GM13976 (cell line): Measurements from ENCODE around the gene TERF2IP.

Experiments
- DNase-seq: peaks from one replicate; pipeline ENCODE4 v3.0.0; 2012; ENCODE audit warnings: low spot score
- in situ Hi-C: fragments of 300-500 bp; cut with MboI; formaldehyde crosslinking; loops from one replicate; pipeline ENCODE4 v1.12.0; 2022; ENCODE audit warnings: low sequenced_read_pairs, mixed read lengths, inconsistent platforms; ENCODE audit not compliant: unreplicated experiment
- TF ChIP-seq, protein P1 (sequence below): IDR thresholded peaks from 2 replicates; pipeline ENCODE4 v1.5.1; 2012; ENCODE audit warnings: borderline replicate concordance, mild to moderate bottlenecking; ENCODE audit not compliant: insufficient read depth; ENCODE audit errors: extremely low read depth, missing control alignments, control extremely low read depth

TERF2IP gene, protein sequence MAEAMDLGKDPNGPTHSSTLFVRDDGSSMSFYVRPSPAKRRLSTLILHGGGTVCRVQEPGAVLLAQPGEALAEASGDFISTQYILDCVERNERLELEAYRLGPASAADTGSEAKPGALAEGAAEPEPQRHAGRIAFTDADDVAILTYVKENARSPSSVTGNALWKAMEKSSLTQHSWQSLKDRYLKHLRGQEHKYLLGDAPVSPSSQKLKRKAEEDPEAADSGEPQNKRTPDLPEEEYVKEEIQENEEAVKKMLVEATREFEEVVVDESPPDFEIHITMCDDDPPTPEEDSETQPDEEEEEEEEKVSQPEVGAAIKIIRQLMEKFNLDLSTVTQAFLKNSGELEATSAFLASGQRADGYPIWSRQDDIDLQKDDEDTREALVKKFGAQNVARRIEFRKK

DNA sequence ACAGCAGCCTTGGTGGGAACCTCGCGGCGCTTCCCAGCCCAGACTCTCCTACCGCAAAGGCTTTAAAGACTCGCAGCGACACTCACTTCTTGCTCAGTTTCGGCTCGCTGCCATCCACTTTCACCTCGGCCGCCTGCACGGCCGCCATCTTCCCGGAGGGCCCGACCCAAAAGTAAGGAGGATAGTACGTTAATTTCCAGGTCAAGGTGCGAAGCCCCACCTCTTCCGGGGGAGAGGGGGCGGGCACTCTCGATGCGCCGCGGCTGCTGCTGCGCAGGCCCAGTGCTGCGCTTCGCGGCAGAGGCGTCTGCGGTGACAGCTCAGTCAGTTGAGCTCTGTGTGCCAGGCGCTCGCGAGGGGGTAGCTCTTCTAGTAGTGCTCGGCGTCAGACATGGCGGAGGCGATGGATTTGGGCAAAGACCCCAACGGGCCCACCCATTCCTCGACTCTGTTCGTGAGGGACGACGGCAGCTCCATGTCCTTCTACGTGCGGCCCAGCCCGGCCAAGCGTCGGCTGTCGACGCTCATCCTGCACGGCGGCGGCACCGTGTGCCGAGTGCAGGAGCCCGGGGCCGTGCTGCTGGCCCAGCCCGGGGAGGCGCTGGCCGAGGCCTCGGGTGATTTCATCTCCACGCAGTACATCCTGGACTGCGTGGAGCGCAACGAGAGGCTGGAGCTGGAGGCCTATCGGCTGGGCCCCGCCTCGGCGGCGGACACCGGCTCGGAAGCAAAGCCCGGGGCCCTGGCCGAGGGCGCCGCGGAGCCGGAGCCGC lies at the start of gene TERF2IP, which contains the start of gene KARS1:
Gene TERF2IP (plus strand): TSS at position 282 of the 773 bp plus-strand sequence. CDS start 110 bp downstream, at position 392.
Gene KARS1 (minus strand): TSS at position 174 of the 773 bp plus-strand sequence. CDS start 26 bp downstream, at position 148.
- in situ Hi-C loops, result loop anchor here (10.0 kb wide), 1 partner anchor 117 kb away; no protein-coding TSS in a partner anchor
- TF ChIP-seq, protein P1, sequence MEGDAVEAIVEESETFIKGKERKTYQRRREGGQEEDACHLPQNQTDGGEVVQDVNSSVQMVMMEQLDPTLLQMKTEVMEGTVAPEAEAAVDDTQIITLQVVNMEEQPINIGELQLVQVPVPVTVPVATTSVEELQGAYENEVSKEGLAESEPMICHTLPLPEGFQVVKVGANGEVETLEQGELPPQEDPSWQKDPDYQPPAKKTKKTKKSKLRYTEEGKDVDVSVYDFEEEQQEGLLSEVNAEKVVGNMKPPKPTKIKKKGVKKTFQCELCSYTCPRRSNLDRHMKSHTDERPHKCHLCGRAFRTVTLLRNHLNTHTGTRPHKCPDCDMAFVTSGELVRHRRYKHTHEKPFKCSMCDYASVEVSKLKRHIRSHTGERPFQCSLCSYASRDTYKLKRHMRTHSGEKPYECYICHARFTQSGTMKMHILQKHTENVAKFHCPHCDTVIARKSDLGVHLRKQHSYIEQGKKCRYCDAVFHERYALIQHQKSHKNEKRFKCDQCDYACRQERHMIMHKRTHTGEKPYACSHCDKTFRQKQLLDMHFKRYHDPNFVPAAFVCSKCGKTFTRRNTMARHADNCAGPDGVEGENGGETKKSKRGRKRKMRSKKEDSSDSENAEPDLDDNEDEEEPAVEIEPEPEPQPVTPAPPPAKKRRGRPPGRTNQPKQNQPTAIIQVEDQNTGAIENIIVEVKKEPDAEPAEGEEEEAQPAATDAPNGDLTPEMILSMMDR, result no peak
- peak; percentile 97 for DNase-seq

DNA sequence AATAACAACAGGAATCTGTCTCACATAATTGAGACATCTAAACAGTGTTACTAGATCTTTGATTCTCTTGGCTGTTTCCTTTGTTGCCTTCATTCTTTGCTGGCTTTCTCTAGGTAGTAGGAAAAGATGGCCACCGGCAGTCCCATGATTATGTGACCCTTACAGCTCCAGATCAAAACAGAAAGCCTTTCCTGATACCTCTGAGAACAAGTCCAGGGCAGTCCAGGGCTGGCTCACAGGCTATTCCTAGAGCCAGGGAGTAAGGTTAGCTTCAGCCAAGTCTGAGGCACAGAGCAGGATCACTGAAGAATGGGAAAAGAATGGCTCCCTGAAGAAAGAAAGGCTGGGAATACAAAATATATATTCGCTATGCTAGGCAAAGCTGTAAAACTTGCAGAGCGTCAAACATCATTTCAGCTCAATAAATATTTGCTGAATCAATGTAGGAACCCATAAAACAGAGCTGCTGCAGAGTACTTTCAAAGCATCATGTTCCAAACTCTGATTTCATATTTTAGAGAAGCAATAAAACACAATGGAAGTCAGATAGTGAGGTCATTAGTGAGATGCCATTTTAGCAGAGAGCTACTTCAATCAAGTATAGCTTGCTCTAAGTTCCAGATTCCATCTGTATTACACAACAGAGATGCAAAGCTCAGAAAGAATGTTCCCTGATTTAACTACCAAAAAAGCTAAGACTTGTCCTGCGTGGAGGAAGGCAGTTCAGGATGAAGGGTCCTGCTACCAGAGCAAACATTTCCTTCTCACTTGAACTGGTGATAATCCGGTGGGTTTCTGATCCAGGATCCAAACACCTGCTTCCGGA lies 47.9 kb upstream of the TERF2IP start:
- TF ChIP-seq, protein P1, result no peak
- DNase-seq, result no peak
- in situ Hi-C loops, result no loop called here

DNA sequence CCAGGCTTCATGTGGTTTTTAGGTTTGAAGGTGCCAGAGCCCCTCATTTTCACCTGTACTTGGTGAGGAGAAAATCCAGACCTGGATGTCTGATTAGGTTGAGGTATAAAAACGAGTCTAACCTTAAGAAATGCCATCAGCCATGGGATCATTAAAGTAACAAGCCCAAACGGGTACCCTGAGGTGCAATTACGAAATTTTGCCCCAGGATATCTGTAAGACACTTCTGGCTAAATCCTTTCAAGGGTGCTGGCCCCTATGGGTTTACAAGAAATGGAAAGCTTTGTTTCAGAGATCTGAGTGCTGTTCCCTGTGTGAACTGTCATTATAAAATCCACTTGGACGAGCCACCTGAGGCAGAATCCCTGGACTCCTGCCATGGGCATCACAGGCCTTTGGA lies 44.3 kb upstream of the TERF2IP start:
- no peak for DNase-seq
- TF ChIP-seq, protein P1, result no peak
- in situ Hi-C loops, result no loop called here

DNA sequence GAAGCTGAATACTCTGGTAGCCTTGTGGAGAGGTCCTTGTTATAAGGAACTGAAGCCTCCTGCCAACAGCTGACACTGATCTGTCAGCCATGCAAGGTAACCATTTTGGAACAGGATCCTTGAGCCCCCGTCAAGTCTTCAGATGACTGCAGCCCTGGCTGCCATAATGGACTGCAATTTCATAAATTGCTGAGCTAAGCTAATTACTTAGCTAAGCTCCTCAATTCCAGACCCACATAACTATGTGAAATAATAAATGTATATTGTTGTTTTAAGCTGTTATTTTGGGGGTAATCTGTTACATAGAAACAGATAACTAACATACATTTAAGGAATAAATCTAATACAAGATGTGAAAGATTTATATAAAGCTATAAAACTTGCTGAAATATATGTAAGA lies 41.1 kb upstream of the TERF2IP start:
- TF ChIP-seq, protein P1, result no peak
- in situ Hi-C loops, result no loop called here
- DNase-seq, result no peak

DNA sequence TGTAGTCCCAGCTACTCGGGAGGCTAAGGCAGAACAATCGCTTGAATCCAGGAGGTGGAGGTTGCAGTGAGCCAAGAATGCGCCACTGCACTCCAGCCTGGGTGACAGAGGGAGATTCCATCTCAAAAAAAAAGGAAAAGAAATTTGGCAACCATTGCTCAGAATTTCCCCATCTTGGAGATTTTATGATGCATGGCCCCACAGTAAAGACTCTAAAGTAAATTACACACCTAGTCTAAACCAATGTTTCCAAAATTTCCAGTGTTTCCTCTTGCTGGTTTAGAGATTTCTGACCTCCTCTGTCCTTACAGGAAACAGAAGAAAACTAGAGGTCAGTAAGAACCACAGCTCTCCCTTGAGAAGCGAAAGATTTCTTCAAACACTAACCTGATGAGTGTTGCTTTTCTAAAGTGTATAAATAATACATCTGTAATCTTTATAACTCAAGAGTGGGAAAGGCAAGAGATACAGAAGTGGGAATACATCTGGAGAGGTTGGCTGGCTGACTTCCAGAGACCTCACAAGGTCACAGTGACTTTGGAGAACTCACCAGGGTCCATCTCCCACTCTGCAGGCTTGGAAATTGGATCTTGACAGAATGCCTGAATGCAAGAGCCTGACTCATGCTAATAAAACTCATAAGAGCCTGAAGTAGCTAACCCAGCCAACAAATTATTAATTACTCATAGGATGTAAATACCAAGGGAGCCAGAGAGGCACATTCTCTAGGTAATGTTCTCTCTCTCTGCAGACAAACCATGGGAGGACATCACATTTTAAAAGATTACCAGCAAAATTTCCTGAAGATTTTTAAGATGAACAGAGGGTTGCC lies 33.3 kb upstream of the TERF2IP start:
- in situ Hi-C loops, result no loop called here
- TF ChIP-seq, protein P1, result no peak

DNA sequence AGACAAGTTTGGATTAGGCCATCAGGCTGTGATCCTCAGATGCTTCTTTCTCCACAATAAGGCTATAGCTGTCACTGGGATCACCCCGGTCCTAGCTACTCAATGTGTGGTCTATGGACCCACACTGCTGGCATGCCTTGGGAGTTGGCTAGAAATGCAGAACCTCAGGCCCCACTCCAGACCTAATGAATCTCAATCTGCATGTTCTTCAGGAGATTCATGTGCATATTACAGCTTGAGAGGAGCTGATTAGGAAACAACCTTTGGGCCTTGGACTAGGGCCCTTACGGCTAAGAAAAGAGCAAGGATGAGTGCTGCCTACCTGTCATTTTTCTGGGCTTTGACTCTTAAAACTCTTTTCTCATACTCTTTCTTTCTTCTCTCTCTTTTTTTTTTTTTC lies 32.0 kb upstream of the TERF2IP start:
- in situ Hi-C loops, result no loop called here

More for the DNA sequence above, 33.3 kb upstream of the TERF2IP start:
- DNase-seq, result no peak

More for the DNA sequence above, 32.0 kb upstream of the TERF2IP start:
- TF ChIP-seq, protein P1, result no peak
- no peak for DNase-seq
